T follicular helper cell (primary cell): ENCODE measurements around the gene MAFG.
"Not testable (repeated sequence)": the region's sequence is repeated elsewhere in the genome, so short reads cannot be mapped to it uniquely, and the experiment has no call there.

Source experiments
- DNase-seq: peaks from one replicate; pipeline ENCODE4 v3.0.0-alpha.2; 2020; ENCODE audit warnings: low read depth

MAFG gene

DNA sequence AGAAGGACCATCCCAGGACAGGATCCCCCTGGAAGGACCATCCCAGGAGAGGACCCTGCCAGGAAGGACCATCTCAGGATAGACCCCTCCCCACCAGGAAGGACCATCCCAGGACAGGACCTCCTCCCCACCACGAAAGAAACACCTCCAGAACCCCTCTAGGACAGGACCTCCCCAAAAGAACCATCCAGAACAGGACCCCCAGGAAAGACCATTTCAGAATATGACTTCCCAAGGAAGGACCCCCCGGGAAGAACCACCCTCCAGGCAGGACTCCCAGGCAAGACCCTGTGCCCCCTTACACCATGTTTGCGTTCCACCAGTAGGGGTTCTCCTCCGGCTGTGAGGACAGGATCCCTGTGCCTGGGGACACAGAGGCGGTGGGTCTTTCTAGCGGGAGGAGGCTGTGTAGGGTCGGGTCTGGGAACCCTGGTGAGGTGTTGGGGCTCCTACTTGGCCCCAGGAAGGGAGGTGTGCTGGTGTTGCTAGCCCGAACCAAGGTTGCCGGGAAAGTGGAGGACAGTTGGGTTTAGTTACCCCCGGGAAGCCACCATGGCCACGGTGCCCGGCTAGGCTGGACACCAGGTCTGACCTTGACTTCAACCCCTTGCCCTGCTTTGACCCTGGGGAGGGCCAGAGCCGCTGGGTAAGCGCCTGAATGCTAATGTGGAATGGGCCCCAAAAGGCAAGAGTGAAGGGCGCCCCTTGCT, 31.3 kb upstream of the MAFG start:
- no peak for DNase-seq

GRCh38 chr17:81957691-81958432, 30.3 kb upstream of the MAFG start:
- no peak for DNase-seq

DNA sequence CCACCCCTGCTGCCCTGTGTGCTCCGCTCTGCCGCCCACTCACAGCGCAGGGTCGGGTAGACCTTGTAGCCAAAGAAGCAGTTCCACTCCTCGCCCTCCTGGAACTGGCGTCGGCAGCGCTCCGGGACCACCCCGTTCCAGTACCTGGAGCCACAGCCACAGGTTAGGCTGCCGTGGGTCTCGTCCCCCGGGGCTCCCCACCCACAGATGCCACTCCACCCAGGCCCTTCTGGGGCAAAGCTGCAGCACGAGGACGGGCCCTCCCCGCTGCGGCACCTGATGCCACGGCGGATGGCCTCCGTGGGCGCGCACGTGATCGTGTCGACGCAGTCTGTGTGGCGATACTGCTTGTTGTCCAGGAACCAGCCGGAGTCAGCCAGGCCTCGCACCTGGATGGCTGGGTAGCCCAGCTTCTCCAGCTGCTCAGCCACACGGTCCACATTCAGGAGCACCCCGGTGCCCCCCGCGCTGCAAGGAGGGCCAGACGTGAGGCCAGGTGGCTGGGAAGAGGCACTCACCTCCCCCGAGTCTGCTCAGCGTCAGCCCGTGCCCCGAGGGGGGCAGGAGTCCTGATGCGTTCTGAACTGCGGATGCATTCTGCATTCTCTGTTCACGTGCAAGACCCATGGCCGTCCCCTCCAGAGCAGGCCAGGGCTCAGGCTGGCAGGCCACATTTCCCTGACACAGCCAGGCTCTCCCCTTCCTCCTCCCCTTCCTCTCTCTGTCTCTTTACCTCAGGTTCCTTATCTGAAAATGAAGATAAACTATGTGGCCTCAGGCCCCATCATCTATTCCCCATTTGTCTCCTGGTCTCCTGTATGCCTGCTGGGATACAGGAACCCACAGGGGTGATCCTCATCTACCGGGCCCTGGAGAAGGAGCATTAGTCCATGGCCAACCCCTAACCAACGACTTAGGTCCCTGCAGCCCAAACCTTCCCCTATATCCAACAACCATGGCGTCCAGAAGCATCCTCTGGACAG, 29.4 kb upstream of the MAFG start:
- DNase-seq, result no peak

GRCh38 chr17:81955756-81956544, 28.4 kb upstream of the MAFG start:
- DNase-seq, result no peak

DNA sequence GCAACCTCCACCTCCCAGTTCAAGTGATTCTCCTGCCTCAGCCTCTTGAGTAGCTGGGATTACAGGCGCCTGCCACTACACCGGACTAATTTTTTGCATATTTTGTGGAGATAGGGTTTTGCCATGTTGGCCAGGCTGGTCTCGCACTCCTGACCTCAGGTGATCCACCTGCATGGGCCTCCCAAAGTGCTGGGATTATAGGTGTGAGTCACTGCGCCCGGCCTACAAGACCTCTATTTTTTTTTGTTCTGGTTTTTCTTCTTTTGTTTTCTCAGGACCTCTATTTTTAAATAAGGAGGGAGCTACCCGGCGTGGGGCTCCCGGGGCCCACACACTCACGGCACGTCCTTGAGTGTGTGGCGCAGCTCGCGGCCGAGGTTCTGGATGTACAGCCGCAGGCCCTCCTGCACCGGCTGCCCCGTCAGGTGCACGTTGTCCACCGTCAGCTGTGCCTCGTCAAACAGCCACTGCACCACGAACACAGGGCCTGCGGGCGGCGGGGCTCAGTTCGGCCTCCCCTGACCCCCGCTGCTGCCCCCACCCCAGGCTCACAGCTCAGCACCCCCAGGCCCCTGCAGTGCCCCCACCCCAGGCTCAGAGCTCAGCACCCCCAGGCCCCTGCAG, 27.6 kb upstream of the MAFG start:
- DNase-seq, result no peak

GRCh38 chr17:81954131-81955057, 26.9 kb upstream of the MAFG start:
- DNase-seq, result no peak

- DNase-seq, result not testable (repeated sequence)
Measured at GRCh38 chr17:81953443-81953842, 25.9 kb upstream of the MAFG start.

- DNase-seq, result no peak
Measured at GRCh38 chr17:81952792-81953228, 25.3 kb upstream of the MAFG start.

- no peak for DNase-seq
Measured at GRCh38 chr17:81951785-81952684, 24.5 kb upstream of the MAFG start.

DNA sequence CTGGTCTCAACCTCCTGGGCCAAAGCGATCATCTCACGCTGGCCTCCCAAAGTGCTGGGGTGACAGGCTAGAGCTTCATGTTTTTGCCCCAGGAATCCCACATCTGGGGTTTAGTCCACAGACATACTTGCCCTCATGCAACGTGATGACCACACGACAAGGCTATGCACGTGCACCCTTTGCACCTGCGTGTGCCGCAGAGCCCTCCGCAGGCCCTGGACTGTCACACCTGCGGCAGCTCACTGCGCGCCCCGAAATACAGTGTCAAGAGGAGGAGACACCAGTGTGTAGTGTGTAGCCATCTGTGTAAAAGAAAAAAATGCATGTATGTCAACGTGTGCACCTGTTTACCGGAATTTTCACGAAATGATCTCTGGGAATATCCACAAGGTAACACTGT, 23.0 kb upstream of the MAFG start:
- DNase-seq, result no peak

DNA sequence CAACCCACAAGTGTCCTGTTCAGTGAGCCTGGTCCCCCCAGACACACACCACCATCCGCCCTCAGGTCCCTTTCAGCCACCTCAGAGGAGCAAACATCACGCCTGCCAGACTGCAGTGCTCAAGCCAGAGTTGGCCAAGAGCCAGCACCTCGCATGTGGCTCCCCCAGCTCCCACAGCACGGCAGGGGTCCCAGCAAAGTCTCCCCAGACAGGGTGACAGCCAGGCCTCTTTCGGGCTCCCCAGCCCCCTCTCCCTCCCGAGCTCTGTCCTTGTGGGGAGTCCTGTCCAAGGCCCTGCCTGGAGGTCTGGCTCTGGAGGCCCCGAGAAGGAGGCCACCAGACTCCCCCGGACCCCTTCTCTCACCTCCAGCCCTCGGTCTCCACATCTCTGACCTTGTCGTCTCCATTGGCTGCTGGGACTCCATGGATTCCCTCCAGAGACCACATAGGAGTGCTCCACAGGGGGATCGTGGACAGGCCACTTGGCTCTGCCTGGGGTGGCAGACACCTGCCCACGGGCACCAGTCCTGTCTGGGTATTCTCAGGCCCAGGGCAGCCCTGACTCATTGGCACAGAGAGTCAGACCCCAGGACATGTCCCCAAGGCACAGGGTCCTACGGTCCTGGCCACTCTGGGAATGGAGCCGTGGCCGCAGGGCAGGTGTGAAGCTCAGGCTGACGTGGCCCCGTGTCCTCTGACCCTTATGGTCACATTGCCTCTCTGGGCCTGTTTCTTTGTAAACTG, 21.3 kb upstream of the MAFG start:
- no peak for DNase-seq

DNA sequence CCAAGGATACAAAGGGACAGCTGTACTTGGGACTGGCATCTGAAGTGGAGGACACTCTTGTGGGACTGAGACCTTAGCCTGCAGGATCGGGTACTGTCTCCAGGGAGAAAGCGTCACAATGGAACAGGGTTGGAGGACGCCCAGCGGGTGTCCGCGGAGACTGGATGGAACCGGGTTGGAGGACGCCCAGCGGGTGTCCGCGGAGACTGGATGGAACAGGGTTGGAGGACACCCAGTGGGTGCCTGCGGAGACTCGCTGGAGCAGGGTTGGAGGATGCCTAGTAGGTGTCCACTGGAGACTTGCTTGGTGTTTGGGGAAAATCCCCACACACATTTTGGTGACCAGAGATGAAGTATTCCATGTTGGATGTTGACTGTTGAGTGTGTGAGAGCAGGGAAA, 19.7 kb upstream of the MAFG start, which contains the start of gene MYADML2:
TSS of gene MYADML2 (minus strand) at position 45 of the 400 bp plus-strand sequence. CDS start 5,492 bp downstream, outside the sequence.
- DNase-seq, result no peak

GRCh38 chr17:81944858-81945257, 17.3 kb upstream of the MAFG start:
- no peak for DNase-seq

GRCh38 chr17:81942167-81942553, 14.6 kb upstream of the MAFG start:
- no peak for DNase-seq

- no peak for DNase-seq
Measured at GRCh38 chr17:81941484-81942166, 14.1 kb upstream of the MAFG start.

GRCh38 chr17:81940538-81941483, 13.3 kb upstream of the MAFG start:
- DNase-seq, result no peak
